GM04503 (cell line): Measurements from ENCODE around the gene ZBTB48.

Source experiments
- DNase-seq: peaks from one replicate; pipeline ENCODE4 v3.0.0-alpha.2; 2012; ENCODE audit warnings: low read depth

The ZBTB48 gene

GRCh38 chr1:6572653-6573383 lies 7.0 kb upstream of the ZBTB48 start:
- no peak for DNase-seq

DNA sequence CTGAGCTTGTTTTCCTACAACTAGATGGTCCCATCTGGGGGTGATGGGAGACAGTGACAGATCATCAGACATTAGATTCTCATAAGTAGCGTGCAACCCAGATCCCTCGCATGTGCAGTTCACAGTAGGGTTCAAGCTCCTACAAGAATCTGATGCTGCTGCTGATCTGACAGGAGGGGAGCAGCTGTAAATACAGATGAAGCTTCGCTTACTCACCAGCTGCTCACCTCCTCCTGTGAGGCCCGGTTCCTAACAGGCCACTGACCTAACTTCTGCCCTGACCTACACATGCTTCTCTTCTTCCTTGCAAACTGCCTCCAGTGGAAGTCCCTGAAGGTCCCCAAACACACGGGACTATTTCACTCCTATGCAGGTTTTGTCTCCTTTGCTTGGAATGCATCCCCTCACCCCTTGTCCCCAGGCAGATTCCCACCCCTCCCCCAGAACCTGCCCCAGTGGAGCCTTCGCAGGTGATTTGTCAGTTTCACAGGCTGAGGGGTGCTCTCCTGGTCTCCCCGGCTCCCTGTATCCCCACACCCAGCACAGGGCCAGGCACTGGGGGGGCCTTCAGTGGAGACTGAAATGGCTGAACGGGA lies 5.7 kb upstream of the ZBTB48 start:
- DNase-seq = no peak

DNA sequence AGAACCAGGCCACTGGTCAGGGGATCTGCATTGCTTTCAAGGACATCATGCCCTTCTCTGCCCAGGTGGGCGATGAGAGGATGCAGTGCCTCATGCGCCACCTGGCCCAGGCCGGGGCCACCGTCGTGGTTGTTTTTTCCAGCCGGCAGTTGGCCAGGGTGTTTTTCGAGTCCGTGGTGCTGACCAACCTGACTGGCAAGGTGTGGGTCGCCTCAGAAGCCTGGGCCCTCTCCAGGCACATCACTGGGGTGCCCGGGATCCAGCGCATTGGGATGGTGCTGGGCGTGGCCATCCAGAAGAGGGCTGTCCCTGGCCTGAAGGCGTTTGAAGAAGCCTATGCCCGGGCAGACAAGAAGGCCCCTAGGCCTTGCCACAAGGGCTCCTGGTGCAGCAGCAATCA lies 5.0 kb upstream of the ZBTB48 start:
- DNase-seq = no peak

- peak; percentile 48 for DNase-seq
These were observed 1.8 kb upstream of the ZBTB48 start for GRCh38 chr1:6577831-6578525.

GRCh38 chr1:6578624-6579373 lies 995 bp upstream of the ZBTB48 start:
- DNase-seq = no peak

GRCh38 chr1:6580119-6580592 lies 362 bp downstream of the ZBTB48 start:
- no peak for DNase-seq

GRCh38 chr1:6580593-6581409 lies 1.0 kb downstream of the ZBTB48 start:
- DNase-seq = no peak

GRCh38 chr1:6581561-6582305 lies 1.9 kb downstream of the ZBTB48 start:
- no peak for DNase-seq

DNA sequence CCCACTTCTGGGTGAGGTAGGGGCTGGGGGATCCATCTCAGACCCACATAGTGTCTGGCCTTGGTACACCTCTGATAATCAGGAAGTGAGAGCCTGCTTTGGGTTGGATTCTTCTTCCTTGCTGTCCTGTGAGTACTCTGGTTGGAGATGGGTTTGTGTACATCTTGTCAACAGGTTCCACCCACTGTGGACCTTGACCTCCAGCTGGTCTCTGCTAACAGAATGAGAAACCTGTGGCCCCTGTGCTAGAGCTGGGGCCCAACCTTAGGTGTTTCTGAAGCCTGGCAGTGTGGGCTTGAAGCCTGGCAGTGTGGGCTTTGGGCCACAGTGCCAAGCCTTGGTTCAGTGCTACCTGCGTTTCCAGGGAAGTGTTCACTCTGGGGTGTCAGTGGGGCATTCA lies 2.6 kb downstream of the ZBTB48 start:
- no peak for DNase-seq

GRCh38 chr1:6584126-6585080 lies 4.6 kb downstream of the ZBTB48 start:
- no peak for DNase-seq

DNA sequence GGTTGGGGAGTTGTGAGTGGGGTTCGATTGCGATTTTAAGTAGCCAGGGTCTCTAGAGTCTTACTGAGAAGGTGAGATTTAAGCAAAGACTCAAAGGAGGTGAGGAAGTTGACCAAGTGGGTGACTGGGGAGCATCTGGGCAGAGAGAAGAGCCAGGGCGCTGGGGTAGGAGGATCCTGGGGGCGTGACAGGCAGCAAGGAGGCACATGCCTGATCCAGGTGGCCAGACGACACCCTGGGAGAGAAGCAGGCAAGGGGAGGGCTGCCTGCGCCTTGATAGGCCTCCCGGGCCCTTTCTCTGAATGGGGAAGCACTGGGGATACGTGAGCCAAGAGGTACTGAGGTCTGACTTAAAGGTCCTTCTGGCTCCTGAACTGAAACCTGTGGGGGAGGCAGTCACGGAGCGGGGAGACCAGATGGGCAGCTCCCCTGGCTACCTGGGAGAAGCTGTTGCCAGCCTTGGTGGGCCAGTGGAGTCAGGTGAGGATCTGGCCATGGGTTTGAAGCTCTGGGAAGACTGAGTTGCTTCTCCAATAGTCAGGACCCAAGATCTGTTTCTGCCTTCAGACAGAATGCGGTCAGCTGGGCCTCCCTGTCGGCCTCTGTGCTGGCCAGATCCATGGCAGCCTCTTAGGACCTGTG lies 5.4 kb downstream of the ZBTB48 start:
- no peak for DNase-seq

GRCh38 chr1:6585841-6586240 lies 6.0 kb downstream of the ZBTB48 start:
- DNase-seq = no peak

DNA sequence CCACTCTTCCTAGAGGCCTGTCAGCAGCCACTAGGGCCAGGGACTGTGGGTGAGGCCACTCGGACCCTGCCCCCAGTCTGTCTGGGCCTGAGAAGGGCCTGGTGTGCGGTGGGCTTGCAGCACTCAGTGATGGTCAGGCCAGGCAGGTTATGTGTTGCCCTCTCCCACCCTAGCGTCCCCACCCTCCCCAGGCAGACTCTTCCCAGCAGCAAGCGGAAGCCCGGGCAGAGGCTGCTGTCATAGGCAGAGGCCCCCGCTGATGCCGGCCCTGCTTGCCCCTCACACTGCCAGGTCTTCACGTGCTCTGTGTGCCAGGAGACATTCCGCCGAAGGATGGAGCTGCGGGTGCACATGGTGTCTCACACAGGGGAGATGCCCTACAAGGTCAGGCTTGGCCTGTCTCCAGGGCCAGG lies 6.6 kb downstream of the ZBTB48 start:
- DNase-seq = no peak

DNA sequence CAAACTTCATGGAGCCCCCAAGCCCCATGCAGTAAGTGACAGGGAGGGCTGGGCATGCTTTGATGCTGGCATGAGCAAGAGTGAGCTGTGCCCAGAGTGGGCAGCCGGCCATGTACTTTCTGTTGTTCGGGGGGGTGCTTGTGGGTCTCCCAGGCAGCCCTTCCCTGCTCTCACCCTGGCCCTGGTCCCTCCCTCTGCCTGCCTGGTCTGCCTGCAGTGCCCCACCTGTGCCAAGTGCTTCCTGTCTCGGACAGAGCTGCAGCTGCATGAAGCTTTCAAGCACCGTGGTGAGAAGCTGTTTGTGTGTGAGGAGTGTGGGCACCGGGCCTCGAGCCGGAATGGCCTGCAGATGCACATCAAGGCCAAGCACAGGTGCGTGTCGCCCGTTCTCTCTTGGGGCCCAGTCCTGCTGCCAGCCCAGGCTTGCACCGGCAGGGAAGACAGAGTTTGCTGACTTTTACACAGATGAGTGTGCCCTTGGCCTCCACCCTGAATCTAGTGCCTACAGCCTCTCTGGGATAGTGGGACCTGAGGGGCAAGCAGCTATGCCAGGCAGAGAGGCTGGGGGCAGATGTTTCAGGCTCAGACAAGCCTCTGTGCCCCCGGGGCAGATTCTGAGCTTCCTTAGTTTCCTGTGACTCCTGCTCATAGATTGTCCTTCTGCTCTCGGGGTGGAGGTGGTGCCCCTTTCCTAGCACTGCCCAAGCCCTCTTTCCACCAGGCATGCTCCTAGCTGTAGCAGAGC lies 7.6 kb downstream of the ZBTB48 start:
- DNase-seq = no peak

GRCh38 chr1:6588128-6588892 lies 8.5 kb downstream of the ZBTB48 start:
- DNase-seq = no peak

DNA sequence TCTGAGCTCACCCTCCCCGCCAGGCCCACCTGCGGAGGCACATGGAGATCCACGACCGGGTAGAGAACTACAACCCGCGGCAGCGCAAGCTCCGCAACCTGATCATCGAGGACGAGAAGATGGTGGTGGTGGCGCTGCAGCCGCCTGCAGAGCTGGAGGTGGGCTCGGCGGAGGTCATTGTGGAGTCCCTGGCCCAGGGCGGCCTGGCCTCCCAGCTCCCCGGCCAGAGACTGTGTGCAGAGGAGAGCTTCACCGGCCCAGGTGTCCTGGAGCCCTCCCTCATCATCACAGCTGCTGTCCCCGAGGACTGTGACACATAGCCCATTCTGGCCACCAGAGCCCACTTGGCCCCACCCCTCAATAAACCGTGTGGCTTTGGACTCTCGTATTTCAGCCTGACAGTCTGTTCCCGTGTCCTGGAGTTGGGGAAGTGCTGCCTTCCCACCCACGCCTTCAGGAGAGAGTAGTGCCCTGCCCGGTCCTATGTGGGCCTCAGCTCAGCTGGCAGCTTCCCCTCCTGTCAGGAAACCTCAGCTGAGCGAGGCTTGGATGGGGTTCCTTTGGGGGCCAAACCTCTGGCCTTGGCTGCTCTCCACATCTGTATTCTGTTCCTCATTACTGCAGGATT lies 9.2 kb downstream of the ZBTB48 start:
- DNase-seq = no peak

- no peak for DNase-seq
These were observed 10.3 kb downstream of the ZBTB48 start for GRCh38 chr1:6590046-6590445.
